Measurements from ENCODE around the gene NHSL2.
"Not testable (repeated sequence)": the region's sequence is repeated elsewhere in the genome, so short reads cannot be mapped to it uniquely, and the experiment has no call there.

Gene NHSL2

DNA sequence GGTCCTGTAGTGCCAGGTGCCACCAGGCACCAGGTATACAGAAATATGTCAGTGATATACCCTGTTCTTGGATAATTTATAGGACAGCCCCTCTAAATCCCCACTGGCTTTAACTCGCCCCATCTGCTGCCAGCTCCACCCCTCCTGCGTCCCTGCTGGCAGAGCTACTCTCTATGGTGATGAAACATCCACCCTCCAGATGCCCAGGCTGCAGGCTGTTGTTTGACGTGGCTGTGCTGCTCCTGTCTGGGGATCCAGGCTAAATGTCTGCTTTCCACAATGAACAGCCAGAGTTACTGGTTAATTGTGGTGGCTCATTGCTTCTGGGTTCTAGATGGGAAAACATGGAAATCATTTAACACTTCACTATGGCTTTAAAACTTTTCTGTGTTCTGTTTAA is 12.9 kb downstream of the NHSL2 start:
- peak; percentile 51 for DNase-seq (ENCODE audit: low spot score)

DNA sequence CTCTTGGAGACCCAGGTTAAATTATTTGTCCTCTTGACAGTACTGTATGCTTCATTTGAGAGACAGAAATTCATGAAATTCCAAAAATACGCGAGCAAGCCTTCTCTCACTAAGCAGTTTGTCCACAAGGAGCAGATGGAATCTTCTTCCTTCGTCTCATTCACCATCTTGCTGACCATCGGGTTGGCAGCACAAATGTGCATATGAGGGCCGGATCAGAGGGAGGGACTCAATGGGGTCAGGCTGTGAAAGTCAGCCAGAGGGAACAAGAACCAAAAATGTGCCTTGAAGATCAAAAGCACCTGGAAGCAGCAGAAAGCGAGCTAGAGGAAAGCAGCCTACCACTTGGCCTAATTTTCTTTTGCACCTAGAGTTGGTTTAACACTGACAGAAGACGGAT is 16.4 kb downstream of the NHSL2 start:
- no peak for DNase-seq (ENCODE audit: low spot score)

DNA sequence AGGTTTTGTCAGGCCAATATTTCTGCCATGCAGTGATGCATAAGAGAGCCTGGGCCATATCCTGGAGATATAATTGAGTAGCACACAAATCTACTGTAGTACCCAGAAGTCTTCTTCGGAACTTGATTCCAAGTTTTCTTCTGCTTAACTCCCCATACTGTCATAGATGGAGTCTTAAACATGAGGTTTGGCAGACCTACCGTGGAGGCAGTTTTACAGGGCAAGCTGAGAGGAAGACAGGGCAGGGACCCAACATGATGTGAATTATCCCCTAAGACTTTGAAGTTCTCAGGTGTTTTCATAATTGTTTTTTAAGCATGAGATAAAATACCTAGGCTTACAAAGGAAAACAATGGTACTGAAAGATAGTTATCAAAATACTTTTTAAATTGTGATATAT is 18.2 kb downstream of the NHSL2 start:
- DNase-seq (ENCODE audit: low spot score), result no peak

DNA sequence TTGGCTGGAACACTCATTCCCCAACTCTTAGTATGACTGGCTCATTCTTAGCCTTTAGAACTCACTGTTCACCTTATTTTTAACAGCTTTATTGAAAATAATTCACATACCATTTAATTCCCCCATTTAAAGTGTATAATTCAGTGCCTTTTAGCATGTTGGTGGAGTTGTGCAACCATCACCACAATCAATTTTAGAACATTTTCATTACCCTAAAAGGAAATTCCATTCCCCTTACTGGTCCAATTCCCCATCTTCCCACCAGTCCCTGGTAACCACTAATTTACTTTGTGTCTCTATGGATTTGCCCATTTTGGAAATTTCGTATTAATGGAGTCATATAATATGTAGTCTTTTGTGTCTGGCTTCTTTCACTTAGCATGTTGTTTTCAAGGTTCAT is 19.7 kb downstream of the NHSL2 start:
- DNase-seq (ENCODE audit: low spot score), result peak; percentile 19

DNA sequence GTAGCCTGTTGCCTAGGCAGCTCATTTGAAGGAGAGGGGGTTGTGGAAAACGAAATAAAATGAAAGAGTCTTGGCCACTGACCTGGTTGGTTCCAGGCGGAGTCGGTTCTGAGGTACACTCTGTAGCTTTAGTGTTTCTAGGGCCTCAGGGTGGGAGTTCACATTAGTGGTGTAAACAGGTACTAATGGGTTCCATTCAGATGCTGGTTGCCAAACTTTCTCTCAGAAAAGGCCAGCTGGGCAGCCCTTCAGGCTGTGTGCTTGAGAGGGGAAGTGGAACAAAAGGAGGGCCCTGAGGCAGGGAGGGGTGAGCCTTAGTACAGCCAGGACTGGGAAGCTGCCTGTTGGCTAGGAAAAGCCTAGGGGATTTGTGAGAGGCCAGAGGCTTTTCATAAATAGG is 24.8 kb downstream of the NHSL2 start:
- DNase-seq (ENCODE audit: low spot score), result no peak

DNA sequence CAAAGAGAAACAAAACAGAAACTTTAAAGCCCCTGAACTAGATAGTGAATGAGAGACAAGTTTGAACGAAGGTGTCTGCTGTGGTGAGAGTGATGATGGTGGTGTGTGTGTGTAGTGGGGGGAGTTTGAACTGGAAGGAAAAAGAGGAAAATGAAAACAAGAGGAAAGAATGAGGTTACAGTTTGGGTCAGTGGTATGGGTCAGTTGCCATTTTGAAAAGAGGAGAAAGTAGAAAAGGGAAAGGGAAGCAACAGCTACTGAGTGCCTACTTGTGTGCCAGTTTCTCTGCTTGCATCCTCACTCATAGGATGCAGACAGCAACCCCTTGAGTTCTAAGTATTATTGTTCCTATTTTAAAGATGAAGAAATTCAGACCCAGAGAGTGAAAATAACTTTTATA is 26.0 kb downstream of the NHSL2 start:
- DNase-seq (ENCODE audit: low spot score), result no peak

DNA sequence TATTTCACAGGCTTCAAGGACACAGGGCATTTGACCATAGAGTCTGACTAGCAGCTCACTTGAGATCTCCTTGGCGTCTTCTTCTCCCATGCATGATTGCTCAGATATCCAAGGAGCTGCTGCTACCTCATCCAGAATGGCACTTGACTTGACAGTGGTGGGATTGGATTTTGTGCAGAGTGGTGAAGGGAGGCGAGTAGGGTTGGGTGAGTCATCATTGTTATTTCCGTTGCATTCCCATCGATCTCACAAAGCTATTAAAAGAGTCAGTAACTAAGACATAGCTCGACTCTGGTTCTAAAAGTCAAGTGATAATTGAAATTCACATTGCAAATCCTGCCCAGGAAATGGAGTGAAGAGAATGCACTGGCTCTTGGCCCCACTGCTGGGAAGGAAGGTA is 27.7 kb downstream of the NHSL2 start:
- no peak for DNase-seq (ENCODE audit: low spot score)

DNA sequence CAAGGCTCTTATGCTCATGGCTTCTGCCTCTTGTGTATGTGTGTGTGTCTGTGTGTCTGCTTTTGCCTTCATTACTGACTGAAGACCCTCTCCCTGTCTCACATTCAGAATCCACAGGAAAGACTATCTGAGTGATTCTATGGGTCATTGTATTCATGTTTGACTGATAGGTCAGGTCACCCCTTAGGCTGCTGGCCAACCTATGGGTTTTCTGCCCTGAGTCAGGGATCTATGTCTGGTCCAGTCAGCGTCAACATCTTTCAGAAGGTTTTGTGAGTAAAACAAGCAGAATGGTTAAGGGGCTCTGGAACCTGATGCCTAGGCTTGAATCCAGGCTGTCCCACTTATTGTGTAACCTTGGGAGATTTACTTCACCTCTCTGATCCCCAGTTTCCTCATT is 30.5 kb downstream of the NHSL2 start:
- DNase-seq (ENCODE audit: low spot score), result no peak

DNA sequence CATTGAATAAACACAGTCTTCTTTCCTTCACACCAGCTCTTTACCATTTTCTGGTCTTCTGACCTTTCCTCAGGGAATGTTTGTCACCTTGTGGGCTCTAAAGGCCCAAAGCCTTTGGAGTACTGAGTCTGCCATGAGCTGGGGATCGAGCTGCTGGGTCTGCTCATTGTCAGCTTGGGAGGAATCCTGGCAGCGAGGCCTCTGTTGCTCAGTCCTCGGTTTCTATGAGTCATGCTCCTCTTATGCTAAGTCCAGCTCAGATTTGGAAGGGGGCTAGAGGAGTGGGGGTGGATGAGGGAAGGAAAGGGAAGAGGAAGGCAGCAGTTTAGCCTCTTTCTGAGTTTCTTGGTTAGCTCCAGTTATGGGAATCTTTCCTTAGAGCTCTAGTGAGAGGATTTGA is 31.1 kb downstream of the NHSL2 start:
- DNase-seq (ENCODE audit: low spot score), result peak; percentile 69

DNA sequence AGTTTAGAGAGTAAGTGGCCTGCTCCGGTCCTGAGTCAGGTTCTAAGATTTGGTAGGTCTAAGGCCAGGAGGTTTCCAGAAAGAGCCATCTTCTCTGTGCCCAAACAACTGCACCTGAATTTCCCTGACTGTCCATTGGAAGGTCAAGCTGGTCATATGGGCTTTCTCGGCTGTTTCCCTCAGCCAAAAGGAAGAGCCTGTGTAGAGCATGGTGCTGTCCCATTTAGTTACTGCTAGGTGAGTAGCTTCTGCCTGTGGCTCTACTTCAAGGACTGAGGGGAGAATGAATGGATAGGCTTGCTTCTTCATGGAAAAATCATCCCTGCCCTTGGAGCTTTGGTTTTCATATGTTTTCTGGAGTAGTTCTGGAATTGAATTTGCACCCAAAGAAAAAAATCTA is 33.7 kb downstream of the NHSL2 start:
- DNase-seq (ENCODE audit: low spot score), result no peak

DNA sequence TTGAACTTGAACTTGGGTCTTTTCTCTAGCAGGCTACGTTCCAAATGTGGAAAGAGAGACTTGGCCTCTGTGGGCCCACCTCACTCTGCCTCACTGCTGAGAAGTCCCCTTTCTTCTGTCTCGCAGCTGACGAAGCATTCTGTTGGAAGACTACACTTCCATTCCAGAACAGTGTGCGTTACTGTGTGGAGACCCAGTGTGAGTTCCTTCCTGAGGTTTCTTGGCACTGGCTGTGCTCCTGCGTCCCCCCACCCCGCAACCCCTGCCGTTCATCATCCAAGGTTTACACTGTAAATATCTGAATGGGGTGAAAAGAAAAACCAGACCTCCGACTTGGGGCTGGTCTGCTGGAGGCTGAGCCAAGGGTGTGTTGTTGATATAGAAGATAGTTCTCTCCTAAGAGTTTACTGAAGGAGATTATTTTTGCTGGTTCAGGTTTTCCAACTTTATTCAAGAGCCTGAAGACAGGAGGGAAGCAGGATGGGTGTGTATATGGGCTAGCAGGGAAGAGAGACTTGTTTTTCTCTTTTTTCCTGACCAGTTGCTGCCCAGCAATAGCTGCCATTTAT is 34.7 kb downstream of the NHSL2 start:
- DNase-seq (ENCODE audit: low spot score), result no peak

DNA sequence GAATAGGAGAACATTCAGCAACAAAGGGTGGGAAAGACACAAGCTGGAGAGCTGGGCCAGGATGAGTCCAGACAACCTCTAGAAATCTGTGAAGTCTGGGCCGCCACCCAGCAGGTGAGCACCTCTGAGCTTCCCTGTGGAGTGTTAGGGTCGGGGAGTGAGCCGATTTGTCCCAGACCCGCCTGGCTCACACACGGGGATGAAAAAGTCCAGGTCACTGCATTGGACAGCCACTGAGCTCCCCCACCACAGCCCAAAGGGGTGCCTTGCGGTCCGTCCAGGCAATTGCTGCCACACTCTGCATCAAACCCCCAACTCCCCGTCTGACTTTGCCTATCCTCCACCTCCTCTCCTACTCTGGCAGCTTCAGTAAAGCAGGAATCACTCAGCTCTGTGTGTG is 38.7 kb downstream of the NHSL2 start:
- no peak for DNase-seq (ENCODE audit: low spot score)

DNA sequence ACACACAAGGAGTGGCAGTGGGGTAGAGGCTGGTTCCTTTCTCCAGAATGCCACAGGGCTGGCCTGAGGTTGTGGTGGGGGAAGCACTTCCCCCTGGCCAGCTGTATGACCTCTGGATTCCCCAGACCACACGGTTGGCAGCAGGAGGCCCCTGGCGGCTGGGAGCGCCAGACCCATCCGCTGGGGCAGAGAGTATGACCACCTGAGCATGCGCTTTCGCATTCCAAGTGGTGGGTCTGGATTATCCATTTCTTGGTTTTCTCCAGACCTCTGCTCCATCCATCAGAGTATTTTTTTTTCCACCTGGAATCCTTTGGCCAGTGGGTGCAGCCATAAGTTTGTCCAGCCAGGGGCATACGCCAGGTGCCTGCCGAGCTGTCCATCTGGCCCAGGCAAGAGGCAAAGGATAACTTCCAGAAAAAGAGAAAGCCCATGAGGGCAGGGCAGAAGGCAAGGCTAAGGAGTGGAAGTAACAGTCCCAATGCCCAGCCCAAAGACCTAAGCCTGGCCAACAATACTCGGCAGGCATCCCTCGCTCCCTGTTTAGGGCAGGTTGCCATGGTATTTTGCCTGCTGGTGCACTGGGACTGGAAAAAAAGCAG is 39.3 kb downstream of the NHSL2 start:
- no peak for DNase-seq (ENCODE audit: low spot score)

DNA sequence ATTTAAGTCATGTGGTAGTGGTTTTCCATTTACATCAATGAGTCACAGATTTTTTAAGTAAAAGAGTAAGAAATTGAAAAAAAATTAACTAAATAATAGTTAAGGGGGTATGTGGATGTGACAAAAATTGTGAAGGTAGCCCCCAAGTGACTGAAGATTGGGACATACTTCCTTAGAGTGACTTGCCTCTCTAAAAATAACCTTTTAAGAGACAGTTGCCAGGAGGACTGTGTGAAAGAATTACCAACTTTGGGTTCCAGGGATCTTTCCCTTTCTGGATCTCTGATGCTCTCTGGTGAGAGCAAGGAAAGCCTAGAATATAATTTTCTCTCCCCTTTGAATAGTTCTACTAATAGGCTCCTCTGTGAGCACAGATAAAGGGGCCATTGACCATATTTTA is 42.7 kb downstream of the NHSL2 start:
- no peak for DNase-seq (ENCODE audit: low spot score)

DNA sequence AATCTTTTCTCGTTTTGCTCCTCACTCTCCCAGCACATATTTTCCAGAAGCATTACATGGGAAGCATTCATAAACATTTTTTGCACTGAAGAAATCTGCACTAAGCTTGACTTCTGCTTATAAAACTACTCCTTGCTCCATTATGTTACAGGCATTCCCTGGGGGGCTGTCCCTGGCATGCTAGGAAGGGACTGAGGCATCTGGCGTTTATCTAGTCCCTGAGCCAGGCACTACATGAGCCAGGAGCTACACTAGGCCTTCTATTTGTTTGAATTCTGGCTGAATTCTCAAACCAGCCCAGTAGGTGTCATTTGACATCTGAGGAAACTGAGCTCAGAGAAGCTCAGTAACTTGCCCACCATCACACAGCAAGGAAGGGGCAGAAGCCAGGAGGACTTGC is 43.3 kb downstream of the NHSL2 start:
- no peak for DNase-seq (ENCODE audit: low spot score)

DNA sequence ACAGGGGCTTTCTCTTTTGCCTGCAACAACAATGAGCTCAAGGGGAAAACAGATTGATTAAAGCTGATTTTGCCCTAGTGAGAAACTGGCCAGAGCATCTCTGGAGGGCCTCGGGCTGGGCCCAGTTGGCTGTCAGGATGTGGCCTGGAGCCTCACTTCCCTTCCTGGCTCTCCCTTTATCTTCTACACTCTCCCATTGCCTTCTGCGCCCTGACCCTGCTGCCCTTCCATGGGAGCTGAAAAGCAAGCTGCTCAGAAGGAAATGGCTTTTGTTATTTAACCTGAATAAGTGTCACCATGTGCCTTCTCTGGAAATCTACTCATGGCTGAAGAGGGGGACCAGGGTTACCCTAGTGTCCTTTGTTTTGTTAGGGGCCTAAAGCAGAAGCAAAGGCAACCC is 43.8 kb downstream of the NHSL2 start:
- DNase-seq (ENCODE audit: low spot score), result no peak

DNA sequence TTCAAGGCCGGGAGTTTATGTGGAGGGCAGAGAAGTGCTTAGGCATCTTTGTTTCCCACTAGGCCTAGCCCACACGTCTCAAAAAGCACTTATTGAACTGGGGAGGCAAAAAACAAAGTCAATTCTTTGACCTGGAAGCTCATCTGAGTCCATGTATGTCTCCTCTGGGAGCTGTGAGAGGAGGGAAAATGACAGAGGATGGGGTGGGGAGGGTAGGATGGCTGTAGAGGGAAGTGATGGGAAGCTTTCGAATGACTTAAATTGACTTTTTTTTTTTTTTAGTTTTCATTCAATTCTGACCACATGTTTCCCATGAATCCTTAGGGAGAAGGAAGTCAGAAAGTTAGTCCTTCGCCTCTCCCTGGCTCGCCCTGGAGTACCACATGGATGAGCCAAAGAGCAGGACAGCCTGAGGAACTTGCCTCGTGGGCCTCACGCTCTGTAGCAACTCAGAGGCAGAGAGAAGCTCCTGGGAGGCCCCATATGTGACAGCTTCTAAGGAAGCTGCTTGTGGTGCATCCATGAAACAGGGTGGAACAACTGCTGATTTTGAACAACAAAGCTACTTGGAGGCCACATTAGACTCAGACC is 45.0 kb downstream of the NHSL2 start:
- no peak for DNase-seq (ENCODE audit: low spot score)

DNA sequence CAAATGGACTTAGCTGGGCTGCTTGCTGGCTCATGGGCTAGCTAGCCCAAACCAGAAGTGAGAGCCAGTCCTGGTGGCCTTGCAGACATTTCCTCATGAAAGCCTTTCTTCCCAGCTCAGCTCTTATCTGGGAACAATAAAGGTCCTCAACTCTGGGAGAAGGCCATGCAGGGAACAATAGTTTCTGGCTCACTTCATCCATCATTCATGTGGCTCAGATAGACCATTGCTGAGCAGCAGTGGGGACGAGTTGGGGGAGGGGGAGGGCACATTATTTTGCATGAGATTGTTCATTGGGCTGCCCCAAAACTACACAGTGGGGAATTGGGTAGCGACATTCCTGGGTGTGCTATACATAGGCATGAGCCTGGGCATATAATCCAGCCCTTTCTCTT is 47.6 kb downstream of the NHSL2 start:
- DNase-seq (ENCODE audit: low spot score), result no peak

DNA sequence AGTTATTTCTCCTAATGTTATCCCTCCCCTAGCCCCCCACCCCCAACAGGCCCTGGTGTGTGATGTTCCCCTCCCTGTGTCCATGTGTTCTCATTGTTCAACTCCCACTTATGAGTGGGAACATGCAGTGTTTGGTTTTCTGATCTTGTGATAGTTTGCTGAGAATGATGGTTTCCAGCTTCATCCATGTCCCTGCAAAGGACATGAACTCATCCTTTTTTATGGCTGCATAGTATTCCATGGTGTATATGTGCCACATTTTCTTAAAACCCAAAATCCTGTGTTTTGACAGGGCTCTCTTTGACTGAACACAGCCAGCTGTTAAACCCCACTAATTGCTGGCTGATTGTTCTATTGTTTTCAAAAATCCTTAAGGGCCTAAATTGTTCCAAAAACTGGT is 53.5 kb downstream of the NHSL2 start:
- DNase-seq (ENCODE audit: low spot score), result not testable (repeated sequence)

DNA sequence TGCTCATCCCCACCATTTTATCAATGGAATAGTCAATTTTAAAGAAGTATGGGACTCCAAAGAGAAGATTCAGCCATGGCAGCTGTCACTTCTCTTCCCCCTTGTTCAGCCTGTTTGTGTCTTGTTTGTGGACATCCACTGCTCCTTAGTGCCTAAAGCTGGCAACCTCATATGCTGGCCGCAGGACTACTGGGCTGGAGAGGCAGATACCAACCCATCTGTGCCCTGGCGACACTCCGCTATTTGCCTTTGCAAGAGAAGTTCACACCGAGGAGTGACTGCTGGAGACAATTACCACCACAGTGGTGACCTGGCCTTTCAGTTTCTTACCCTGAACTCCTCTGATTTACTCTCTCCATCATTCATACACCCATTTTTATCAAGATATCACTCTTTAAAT is 64.3 kb downstream of the NHSL2 start:
- no peak for DNase-seq (ENCODE audit: low spot score)

DNA sequence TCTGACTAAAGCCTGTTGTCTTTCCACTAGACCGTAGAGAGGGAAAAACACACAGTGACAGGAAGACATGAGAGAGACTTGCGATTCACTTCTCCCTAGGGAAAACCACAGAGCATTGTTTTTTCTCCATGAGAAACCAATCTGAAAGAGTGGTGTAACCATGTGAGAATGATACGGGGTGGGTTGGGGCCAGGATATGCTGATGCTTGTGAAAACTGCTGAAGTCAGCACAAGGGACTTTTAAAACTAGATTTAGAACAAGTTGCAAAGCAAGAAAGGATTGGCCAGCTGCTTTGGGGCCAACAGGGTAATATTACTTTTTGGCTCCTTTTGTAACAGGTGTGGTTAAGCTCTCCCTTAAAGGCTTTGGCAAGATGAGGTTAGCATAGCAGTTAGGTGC is 66.1 kb downstream of the NHSL2 start:
- no peak for DNase-seq (ENCODE audit: low spot score)

DNA sequence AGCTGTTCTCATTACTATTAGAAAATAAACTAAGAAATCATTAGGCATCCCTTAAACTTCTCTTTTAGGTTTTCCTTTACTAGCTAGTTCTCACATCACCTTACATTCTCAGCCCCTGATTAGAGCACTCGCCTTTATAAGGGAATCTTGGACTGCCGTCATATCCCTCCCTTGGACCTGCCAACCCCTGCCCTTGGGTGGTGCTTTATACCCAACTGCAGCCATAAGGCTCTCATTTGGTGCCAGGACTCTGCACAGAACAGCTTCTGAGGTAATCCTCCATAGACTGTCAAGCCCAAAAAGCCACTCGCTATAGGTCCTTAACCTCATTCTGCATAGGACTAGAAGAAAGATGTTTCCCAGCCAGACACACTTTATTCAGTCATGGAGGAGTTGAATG is 67.5 kb downstream of the NHSL2 start:
- DNase-seq (ENCODE audit: low spot score), result no peak

DNA sequence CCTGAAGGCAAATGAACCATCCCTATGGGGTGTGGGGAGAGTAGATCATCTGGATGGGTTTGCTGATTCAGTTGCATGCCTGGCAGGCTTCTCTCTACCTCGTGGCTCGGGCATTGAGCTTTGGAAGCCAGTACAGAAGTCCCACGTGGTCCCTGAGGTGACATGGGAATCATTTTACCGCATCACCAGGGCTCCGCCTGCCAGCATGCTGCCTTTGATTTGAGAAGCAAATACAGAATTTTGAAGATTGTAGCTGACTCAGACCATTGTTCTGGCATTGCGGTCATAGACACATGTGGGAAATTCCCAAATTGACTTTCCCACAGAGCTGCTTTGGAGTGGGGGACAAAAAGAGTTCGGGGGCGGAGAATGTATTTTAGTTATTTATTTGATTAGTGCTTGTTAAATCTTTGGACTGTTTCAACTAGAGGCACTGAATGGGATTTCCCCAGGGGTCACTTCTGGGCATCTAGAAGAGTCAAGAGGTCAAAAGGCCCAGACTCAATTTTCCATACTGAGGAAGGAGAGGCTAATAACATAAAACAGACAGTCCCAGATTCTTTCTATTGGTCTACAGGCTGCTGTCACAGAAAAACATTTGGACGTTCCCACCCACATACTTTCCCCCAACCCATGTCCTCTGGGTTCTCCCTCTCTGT is 79.3 kb downstream of the NHSL2 start:
- DNase-seq (ENCODE audit: low spot score), result peak; percentile 46

DNA sequence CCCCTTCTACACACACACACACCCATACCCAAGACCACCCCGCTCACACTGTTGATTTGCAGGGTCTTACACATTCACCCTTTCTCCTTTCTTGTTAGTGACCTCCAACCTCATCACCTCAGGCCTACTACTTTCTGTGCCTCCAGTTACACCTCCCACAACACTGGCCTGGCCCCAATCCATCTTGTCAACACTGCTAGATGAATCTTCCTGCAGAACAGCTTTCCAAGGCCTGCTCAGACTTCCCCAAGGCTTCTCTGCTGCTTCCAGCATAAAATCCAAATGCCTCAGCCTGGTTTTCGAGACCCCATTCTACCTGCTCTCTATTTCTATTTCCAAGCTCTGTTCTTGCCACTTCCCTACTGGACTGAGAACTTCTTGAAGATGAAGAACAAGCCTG is 79.9 kb downstream of the NHSL2 start:
- no peak for DNase-seq (ENCODE audit: low spot score)

Data from GM03348 (cell line).